Activated naive CD8-positive, alpha-beta T cell treated with anti-CD3 and anti-CD28 coated beads, Interleukin-2, amount 50 U/mL, for 24 hours (primary cell): Measurements from ENCODE around the gene GALNT18.

Experiments used
- ATAC-seq: fragments of 150-1000 bp; cut with Tn5 transposase; one replicate; pipeline ENCODE4 v1.10.0; 2021
- DNase-seq: peaks from one replicate; pipeline ENCODE4 v3.0.0; 2021
- H3K27ac Mint-ChIP-seq: one replicate; pipeline ENCODE4 v1.8.0; 2021; ENCODE audit warnings: mild to moderate bottlenecking, mixed read lengths
- H3K27me3 Mint-ChIP-seq: one replicate; pipeline ENCODE4 v1.8.0; 2021; ENCODE audit warnings: mixed read lengths
- H3K36me3 Mint-ChIP-seq: one replicate; pipeline ENCODE4 v1.8.0; 2021; ENCODE audit warnings: low read depth, mixed read lengths
- H3K4me1 Mint-ChIP-seq: one replicate; pipeline ENCODE4 v1.8.0; 2021; ENCODE audit warnings: mixed read lengths
- H3K4me3 Mint-ChIP-seq: one replicate; pipeline ENCODE4 v1.8.0; 2021; ENCODE audit warnings: mild to moderate bottlenecking, moderate library complexity, mixed read lengths
- H3K9me3 Mint-ChIP-seq: one replicate; pipeline ENCODE4 v1.8.0; 2021; ENCODE audit warnings: mixed read lengths

Gene GALNT18

GRCh38 chr11:11408436-11409221 is 213.2 kb downstream of the GALNT18 start:
- no peak for ATAC-seq

GRCh38 chr11:11407763-11408084 is 214.1 kb downstream of the GALNT18 start:
- no peaks in the 10 kb centered on the region for H3K36me3 Mint-ChIP-seq
- DNase-seq (no peak), ATAC-seq (no peak)
- H3K4me3 Mint-ChIP-seq, result no peak overlapping the region
- H3K27ac Mint-ChIP-seq, result no peak overlapping the region
- H3K4me1 Mint-ChIP-seq, result no peaks in the 10 kb centered on the region
- H3K27me3 Mint-ChIP-seq, result peaks cover 6% of the 10 kb centered on the region
- H3K9me3 Mint-ChIP-seq, result no peaks in the 10 kb centered on the region

More at GRCh38 chr11:11408436-11409221, 213.2 kb downstream of the GALNT18 start:
- DNase-seq, result no peak
- H3K27me3 Mint-ChIP-seq, result peaks cover 6% of the 10 kb centered on the region
- H3K36me3 Mint-ChIP-seq, result no peaks in the 10 kb centered on the region
- H3K4me1 Mint-ChIP-seq, result no peaks in the 10 kb centered on the region
- H3K4me3 Mint-ChIP-seq, result no peak overlapping the region
- no peak overlapping the region for H3K27ac Mint-ChIP-seq
- no peaks in the 10 kb centered on the region for H3K9me3 Mint-ChIP-seq

DNA sequence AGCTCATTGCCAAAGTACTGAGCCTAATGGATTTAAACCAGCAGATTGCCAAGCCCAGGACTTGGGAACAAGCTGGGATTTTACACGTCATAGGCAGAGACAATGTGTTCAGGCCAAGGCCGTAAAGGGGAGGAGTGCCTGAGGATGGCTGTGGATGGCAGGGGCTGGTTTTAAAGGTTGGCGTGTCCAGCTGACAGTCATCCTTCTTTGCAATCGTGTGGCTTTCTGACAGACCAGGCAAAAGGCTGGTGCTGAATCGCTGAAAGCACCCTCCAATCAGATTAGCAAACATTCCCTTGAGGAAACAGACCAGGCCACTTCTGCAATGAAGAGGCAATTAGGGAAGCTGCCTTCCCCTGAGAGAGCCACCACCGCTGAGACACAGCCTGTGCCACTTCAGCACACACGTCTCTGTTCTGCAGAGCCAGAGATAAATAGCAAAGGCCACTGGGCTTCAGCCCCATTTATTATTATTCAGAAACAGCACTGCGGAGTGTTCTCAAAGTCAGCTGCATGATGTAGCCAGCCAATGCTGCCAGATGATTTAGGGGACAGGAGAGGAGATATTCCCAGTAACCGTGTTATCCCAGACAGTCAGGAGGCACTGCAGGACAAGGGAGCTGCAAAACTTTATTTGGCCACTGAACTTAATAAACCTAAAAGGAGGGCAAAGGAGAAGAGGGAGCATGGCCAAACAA is 214.6 kb downstream of the GALNT18 start:
- no peaks in the 10 kb centered on the region for H3K36me3 Mint-ChIP-seq
- no peak overlapping the region for H3K27ac Mint-ChIP-seq
- H3K27me3 Mint-ChIP-seq, result peaks cover 6% of the 10 kb centered on the region
- no peaks in the 10 kb centered on the region for H3K4me1 Mint-ChIP-seq
- DNase-seq (no peak), ATAC-seq (no peak)
- no peak overlapping the region for H3K4me3 Mint-ChIP-seq
- no peaks in the 10 kb centered on the region for H3K9me3 Mint-ChIP-seq

- ATAC-seq, result no peak
- Mint-ChIP-seq H3K36me3 (no peaks in the 10 kb centered on the region), H3K27ac (no peak overlapping the region), H3K4me3 (no peak overlapping the region), H3K27me3 (peaks cover 6% of the 10 kb centered on the region), H3K9me3 (no peaks in the 10 kb centered on the region), H3K4me1 (no peaks in the 10 kb centered on the region)
- no peak for DNase-seq
Observed at GRCh38 chr11:11406652-11407051, 215.2 kb downstream of the GALNT18 start.

DNA sequence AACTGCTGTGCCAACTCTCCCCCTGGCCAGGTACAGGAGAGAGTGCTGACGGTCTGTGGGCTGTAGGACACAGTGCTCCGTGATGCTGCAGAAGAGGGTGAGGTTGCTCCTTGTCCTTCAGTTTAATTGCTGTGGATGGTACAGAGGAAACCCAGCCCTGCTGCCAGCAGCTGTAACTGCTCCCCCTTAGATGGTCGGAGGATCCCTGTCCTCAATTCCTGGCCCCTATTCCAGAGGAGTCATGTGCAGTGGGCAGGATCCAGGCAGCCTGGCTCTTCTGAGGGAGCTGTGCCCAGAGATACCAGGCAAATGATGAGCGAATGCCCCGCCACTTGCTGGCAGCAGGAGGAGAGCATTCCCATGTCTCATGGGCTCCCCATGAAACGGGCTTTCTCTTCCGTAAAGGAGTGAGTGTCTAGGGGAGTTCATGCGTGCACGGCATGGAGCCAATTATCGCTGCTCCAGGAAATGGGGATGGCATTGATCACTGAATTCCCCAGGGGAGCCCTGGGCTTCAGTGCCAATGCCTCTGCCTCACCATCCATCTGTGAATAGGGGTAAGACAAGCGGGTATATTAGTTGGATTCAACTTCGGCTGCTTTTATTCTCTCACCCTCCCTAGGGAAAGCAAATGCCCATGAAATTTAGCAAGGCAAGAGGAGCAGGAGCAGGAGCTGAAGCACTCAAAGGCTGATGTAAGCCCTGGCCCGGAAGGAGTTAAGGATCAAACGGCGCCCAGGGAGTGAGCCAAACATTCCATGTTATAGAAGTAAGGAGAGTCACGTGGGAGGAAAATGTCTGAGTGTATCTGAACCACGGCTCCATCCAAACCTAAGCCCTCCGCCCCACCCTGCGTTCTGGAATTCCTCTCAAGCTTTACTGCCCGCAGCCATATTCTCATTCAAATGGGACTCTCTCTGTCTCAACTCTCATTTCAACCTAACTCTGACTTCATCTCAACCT is 217.8 kb downstream of the GALNT18 start:
- Mint-ChIP-seq H3K36me3 (no peaks in the 10 kb centered on the region), H3K27ac (no peak overlapping the region), H3K9me3 (no peaks in the 10 kb centered on the region), H3K4me1 (no peaks in the 10 kb centered on the region), H3K4me3 (no peak overlapping the region), H3K27me3 (peaks cover 6% of the 10 kb centered on the region)
- DNase-seq (no peak), ATAC-seq (no peak)

- no peak overlapping the region for H3K4me3 Mint-ChIP-seq
- H3K4me1 Mint-ChIP-seq, result no peaks in the 10 kb centered on the region
- H3K36me3 Mint-ChIP-seq, result no peaks in the 10 kb centered on the region
- peaks cover 6% of the 10 kb centered on the region for H3K27me3 Mint-ChIP-seq
- no peaks in the 10 kb centered on the region for H3K9me3 Mint-ChIP-seq
- no peak for ATAC-seq
- DNase-seq, result no peak
- no peak overlapping the region for H3K27ac Mint-ChIP-seq
Observed at GRCh38 chr11:11401960-11402535, 219.8 kb downstream of the GALNT18 start.

DNA sequence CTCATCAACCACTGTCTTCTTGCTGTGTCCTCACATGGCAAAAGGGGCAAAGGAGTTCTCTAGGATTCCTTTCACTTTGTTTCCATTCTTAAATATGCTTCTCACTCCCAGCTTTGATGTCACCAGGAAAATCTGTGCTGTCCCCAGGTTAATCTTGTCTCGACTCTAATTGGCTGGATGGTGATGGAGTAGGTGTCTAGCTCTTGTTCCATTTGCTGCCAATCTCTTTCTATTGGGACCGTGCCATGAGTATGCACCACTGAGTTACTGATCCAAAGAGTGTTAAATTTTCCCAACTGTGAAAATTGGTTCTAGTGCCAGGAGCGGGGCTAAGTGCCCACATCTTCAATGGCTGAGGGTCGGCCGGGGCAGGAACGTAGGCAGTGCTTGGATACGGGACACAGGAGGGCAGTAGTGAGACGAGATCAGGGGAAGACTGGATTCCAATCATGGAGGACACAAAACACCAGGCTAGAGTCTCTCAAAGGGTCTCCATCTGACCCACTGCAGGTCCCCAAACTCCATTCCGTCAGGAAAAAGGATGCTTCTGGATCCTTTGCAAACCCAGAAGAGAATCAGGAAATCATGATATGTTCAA is 221.1 kb downstream of the GALNT18 start:
- no peaks in the 10 kb centered on the region for H3K9me3 Mint-ChIP-seq
- no peak overlapping the region for H3K4me3 Mint-ChIP-seq
- no peaks in the 10 kb centered on the region for H3K36me3 Mint-ChIP-seq
- no peak overlapping the region for H3K27ac Mint-ChIP-seq
- peak; percentile 4 for DNase-seq
- H3K27me3 Mint-ChIP-seq, result peaks cover 8% of the 10 kb centered on the region
- ATAC-seq, result no peak
- H3K4me1 Mint-ChIP-seq, result no peaks in the 10 kb centered on the region

DNA sequence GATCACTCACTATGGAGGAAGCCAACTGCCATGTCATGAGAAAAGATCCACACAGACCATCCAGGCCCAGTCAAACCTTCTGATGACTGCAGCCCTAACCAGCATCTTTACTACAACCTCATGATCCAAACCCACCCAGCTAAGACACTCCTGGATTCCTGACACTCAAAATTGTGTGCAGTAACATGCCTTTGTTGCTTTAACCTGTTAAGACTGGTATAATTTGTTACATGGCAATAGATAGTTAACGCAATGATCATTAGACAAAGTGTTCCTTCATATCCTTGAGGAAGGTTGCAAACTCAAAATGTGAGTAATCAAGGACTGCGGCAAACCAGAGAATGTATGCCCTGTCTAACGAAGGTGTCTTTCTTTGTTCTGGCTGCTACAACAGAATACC is 221.7 kb downstream of the GALNT18 start:
- no peaks in the 10 kb centered on the region for H3K9me3 Mint-ChIP-seq
- ATAC-seq (no peak), DNase-seq (no peak)
- no peaks in the 10 kb centered on the region for H3K4me1 Mint-ChIP-seq
- H3K4me3 Mint-ChIP-seq, result no peak overlapping the region
- no peak overlapping the region for H3K27ac Mint-ChIP-seq
- peaks cover 8% of the 10 kb centered on the region for H3K27me3 Mint-ChIP-seq
- H3K36me3 Mint-ChIP-seq, result no peaks in the 10 kb centered on the region

DNA sequence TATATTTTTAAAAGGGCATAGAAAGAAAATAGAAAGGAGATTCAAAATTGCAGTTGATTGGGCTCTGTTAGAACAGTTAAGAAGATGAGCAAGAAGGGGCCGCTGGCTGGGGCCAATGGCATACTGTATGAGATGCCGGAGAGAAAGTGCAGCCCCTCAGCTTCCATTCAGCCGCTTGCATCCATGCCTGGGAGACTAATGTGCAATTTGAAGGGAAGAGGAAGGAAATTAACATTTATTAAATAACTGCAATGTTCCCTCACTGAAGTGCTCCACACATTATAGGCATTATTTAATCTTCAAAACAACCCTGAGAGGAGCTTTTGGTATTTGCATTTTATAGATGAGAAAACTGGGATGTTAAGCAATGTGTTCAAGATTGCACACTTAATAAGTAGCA is 224.0 kb downstream of the GALNT18 start:
- no peaks in the 10 kb centered on the region for H3K36me3 Mint-ChIP-seq
- no peak for ATAC-seq
- H3K27ac Mint-ChIP-seq, result no peak overlapping the region
- H3K27me3 Mint-ChIP-seq, result peaks cover 5% of the 10 kb centered on the region
- H3K4me1 Mint-ChIP-seq, result no peaks in the 10 kb centered on the region
- DNase-seq, result no peak
- H3K4me3 Mint-ChIP-seq, result no peak overlapping the region
- no peaks in the 10 kb centered on the region for H3K9me3 Mint-ChIP-seq

- Mint-ChIP-seq H3K4me3 (no peak overlapping the region), H3K27ac (no peak overlapping the region), H3K27me3 (peaks cover 5% of the 10 kb centered on the region), H3K4me1 (no peaks in the 10 kb centered on the region), H3K36me3 (no peaks in the 10 kb centered on the region), H3K9me3 (no peaks in the 10 kb centered on the region)
- DNase-seq (no peak), ATAC-seq (no peak)
Observed at GRCh38 chr11:11397036-11397415, 224.8 kb downstream of the GALNT18 start.

DNA sequence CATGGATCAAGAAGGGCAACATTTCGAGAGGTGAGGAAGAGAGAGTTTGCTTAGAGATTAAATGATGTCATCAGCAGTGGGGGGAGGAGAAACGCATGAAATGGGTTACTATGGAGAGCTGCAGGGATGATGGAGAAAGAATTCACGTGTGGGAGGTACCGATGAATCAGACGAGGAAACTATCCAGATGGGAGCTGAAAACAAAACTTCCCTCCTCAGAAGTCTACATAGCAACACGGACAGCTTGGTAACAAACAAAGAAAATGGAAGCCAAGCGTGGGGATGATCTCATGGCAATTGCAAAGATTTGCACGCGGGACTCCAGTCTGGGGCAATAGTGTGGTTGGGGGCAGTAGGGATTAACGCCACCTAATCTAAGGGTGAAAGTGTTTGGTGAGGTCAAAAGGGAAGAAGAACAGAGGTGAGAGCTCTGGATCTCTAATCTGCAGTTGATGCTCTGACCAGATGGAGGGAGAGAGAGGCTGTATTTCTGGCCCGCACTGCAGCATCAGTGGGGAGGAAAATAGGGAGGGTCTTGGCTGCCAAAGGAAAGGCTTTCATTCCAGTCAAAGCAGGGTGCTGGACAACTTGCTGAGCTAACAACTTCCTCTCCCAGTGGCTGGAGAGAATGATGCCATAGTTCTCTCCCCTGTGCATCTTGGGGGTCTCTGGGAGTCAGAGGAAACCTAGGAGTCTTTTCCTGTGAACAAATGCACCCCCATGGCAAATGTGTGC is 225.3 kb downstream of the GALNT18 start:
- Mint-ChIP-seq H3K36me3 (no peaks in the 10 kb centered on the region), H3K27ac (no peak overlapping the region), H3K27me3 (peaks cover 5% of the 10 kb centered on the region), H3K4me3 (no peak overlapping the region), H3K4me1 (no peaks in the 10 kb centered on the region), H3K9me3 (no peaks in the 10 kb centered on the region)
- DNase-seq, result no peak
- no peak for ATAC-seq

- ATAC-seq (no peak), DNase-seq (no peak)
- H3K9me3 Mint-ChIP-seq, result no peaks in the 10 kb centered on the region
- no peak overlapping the region for H3K27ac Mint-ChIP-seq
- H3K36me3 Mint-ChIP-seq, result no peaks in the 10 kb centered on the region
- no peaks in the 10 kb centered on the region for H3K4me1 Mint-ChIP-seq
- no peak overlapping the region for H3K4me3 Mint-ChIP-seq
- peaks cover 5% of the 10 kb centered on the region for H3K27me3 Mint-ChIP-seq
Observed at GRCh38 chr11:11395126-11395525, 226.7 kb downstream of the GALNT18 start.

- ATAC-seq (no peak), DNase-seq (no peak)
- no peaks in the 10 kb centered on the region for H3K36me3 Mint-ChIP-seq
- no peak overlapping the region for H3K4me3 Mint-ChIP-seq
- H3K27ac Mint-ChIP-seq, result no peak overlapping the region
- H3K4me1 Mint-ChIP-seq, result no peaks in the 10 kb centered on the region
- peaks cover 5% of the 10 kb centered on the region for H3K27me3 Mint-ChIP-seq
- no peaks in the 10 kb centered on the region for H3K9me3 Mint-ChIP-seq
Observed at GRCh38 chr11:11394241-11394640, 227.6 kb downstream of the GALNT18 start.
